Measurements from ENCODE around the gene TRIL. TPM values are rescaled to one million over a fixed set of nuclear protein-coding genes. Genes with fewer than 3 reads are reported as not detected.

TRIL gene
- total RNA-seq, 1 experiment from 2014 or later = 0.47 TPM

DNA sequence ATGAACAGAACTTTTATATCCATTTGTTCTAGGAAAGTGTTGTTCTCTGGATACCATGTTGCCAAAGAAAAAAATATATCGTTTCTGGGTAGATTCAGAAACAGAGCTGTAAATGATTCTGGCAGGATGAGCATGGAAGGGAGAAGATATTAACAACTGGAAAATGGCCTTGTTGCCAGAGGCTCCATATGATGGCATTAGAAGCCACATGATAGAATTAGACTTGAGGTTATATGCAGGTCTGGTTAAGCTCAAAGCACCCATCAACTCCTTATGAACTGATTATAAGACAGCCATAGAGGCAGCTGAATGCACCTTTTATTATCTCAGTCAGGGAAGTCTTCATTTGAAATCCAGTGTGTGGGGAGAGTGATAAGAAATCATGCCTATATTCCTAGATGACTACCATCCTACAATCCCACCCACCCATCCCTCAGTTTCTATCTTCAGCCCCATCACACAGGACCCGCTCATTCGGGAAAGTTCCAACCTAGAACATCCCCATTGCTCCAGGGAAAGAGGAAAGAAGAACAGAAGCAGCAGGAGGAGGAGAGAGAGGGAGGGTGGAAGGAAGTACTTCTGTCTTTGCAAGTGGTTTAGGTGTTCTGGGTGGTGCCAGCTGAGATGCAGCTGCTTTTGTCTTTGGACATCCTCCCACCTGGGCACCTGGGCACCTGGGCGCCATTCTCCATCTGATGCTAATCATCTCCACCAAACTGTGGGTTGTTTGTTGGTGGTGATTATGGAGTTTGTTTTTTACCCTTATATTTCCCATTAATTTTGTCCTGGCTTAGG lies 25.5 kb upstream of the TRIL start:
- peaks cover 48% of the 10 kb centered on the region for H3K4me1 Mint-ChIP-seq (ENCODE audit: low read depth, unreplicated experiment)
- DNase-seq = no peak
- H3K27ac Mint-ChIP-seq (ENCODE audit: unreplicated experiment) = peak overlapping the region; percentile 18
- no TSS peak for BruUV-seq (replicated peaks)
- no peak overlapping the region for H3K4me3 Mint-ChIP-seq (ENCODE audit: low read depth, unreplicated experiment)
- intact Hi-C loops (cut with micrococcal nuclease; ENCODE audit: unreplicated experiment) = no loop called here
- CTCF ChIA-PET = interaction anchor here (0.8 to 1.5 kb wide), 2 partner anchors 19 to 27 kb away, joined by 4 to 6 read pairs; no protein-coding TSS in a partner anchor
- H3K9me3 Mint-ChIP-seq (ENCODE audit: low read depth, unreplicated experiment) = no peaks in the 10 kb centered on the region
- H3K27me3 Mint-ChIP-seq (ENCODE audit: unreplicated experiment) = no peaks in the 10 kb centered on the region
- TF ChIP-seq, protein P1, sequence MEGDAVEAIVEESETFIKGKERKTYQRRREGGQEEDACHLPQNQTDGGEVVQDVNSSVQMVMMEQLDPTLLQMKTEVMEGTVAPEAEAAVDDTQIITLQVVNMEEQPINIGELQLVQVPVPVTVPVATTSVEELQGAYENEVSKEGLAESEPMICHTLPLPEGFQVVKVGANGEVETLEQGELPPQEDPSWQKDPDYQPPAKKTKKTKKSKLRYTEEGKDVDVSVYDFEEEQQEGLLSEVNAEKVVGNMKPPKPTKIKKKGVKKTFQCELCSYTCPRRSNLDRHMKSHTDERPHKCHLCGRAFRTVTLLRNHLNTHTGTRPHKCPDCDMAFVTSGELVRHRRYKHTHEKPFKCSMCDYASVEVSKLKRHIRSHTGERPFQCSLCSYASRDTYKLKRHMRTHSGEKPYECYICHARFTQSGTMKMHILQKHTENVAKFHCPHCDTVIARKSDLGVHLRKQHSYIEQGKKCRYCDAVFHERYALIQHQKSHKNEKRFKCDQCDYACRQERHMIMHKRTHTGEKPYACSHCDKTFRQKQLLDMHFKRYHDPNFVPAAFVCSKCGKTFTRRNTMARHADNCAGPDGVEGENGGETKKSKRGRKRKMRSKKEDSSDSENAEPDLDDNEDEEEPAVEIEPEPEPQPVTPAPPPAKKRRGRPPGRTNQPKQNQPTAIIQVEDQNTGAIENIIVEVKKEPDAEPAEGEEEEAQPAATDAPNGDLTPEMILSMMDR (IDR thresholded peaks at IDR 0.05; ENCODE audit: unreplicated experiment) = no peak
- H3K36me3 Mint-ChIP-seq (ENCODE audit: insufficient read depth, unreplicated experiment) = peaks cover 5% of the 10 kb centered on the region

DNA sequence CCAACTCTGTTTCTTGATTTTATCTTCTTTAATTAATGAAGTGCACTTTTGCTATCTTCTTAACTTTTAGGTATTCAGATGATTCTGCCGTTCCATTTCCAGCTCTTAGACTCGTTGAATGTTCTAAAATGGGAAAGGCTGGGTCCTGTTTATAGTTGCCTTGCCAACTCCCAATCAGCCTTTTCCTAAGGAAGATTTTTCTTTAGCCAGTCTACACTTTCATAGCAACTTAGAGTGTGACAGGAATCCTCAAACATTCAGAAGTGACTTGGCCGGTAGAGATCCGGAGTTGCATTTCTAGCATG lies 23.0 kb upstream of the TRIL start:
- no peaks in the 10 kb centered on the region for H3K27me3 Mint-ChIP-seq (ENCODE audit: unreplicated experiment)
- no peak overlapping the region for H3K27ac Mint-ChIP-seq (ENCODE audit: unreplicated experiment)
- peaks cover 5% of the 10 kb centered on the region for H3K36me3 Mint-ChIP-seq (ENCODE audit: insufficient read depth, unreplicated experiment)
- H3K4me1 Mint-ChIP-seq (ENCODE audit: low read depth, unreplicated experiment) = peaks cover 37% of the 10 kb centered on the region
- no peak overlapping the region for H3K4me3 Mint-ChIP-seq (ENCODE audit: low read depth, unreplicated experiment)
- DNase-seq = no peak
- BruUV-seq (replicated peaks) = no TSS peak
- intact Hi-C loops (cut with micrococcal nuclease; ENCODE audit: unreplicated experiment) = no loop called here
- CTCF ChIA-PET = interaction anchor here (0.7 to 1.2 kb wide), 4 partner anchors 25 to 116 kb away, joined by 3 to 4 read pairs (median 4); no protein-coding TSS in a partner anchor
- TF ChIP-seq, protein P1 (IDR thresholded peaks at IDR 0.05; ENCODE audit: unreplicated experiment) = no peak
- no peaks in the 10 kb centered on the region for H3K9me3 Mint-ChIP-seq (ENCODE audit: low read depth, unreplicated experiment)

DNA sequence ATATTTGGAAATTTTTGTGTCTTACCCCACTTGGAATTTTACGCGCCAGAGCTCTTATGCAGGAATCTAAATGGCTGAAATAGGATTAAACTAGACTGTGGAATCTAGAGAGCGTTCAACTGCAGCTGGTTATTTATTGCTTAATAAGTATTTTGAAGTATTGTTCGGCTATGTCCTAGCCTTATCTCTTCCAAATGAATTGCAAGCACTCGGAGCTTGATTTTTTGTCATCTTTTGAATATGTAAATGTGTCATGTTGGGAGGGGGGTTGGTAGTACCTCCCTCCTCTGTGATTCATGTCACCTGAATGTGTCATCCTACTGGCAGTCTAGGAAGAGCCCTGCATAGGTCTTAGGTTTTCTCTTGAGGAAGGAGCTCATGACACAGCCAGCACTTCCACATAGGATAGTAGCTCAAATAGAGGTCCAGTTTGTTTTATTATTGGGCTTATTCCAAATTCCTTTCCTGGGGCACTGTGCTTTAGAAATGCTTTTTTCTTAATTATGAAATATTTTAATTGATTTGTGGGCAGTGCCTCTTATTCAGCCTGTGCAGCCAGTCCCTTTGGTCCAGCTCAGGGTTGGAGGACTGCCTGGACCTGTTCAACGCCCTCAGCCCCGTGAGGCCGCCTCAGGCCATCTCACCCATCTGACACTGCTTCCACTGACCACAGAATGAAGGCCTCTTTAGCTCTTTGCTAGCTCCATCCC lies 22.5 kb upstream of the TRIL start:
- TF ChIP-seq, protein P1 (IDR thresholded peaks at IDR 0.05; ENCODE audit: unreplicated experiment) = no peak
- H3K36me3 Mint-ChIP-seq (ENCODE audit: insufficient read depth, unreplicated experiment) = peaks cover 5% of the 10 kb centered on the region
- intact Hi-C loops (cut with micrococcal nuclease; ENCODE audit: unreplicated experiment) = no loop called here
- DNase-seq = no peak
- no peaks in the 10 kb centered on the region for H3K27me3 Mint-ChIP-seq (ENCODE audit: unreplicated experiment)
- CTCF ChIA-PET = interaction anchor here (0.7 to 1.2 kb wide), 4 partner anchors 24 to 116 kb away, joined by 3 to 4 read pairs (median 4); no protein-coding TSS in a partner anchor
- H3K27ac Mint-ChIP-seq (ENCODE audit: unreplicated experiment) = no peak overlapping the region
- no peak overlapping the region for H3K4me3 Mint-ChIP-seq (ENCODE audit: low read depth, unreplicated experiment)
- H3K9me3 Mint-ChIP-seq (ENCODE audit: low read depth, unreplicated experiment) = no peaks in the 10 kb centered on the region
- BruUV-seq (replicated peaks) = no TSS peak
- peaks cover 32% of the 10 kb centered on the region for H3K4me1 Mint-ChIP-seq (ENCODE audit: low read depth, unreplicated experiment)

DNA sequence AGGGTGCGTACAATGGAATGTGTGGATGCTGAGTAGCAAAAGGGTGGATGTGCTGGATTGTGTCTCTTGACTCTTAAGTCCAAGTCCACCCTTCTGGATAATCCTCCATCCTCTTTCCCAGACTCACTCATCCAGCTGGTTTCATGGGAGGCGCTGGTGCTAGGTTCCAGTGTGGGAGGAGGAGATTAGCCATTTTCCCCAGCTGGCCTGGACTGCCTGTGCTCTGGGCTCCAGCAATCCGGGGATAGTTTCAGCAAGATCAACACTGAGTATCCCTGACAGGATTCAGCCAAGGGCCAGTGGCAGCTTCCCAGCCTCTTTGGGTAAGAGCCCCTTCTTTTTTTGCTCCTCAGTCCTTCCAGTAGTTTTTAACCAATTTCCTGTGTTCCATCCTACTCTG lies 21.6 kb upstream of the TRIL start:
- H3K4me3 Mint-ChIP-seq (ENCODE audit: low read depth, unreplicated experiment) = no peak overlapping the region
- no peak for DNase-seq
- peaks cover 3% of the 10 kb centered on the region for H3K9me3 Mint-ChIP-seq (ENCODE audit: low read depth, unreplicated experiment)
- H3K27ac Mint-ChIP-seq (ENCODE audit: unreplicated experiment) = no peak overlapping the region
- no peaks in the 10 kb centered on the region for H3K27me3 Mint-ChIP-seq (ENCODE audit: unreplicated experiment)
- CTCF ChIA-PET = interaction anchor here (1.2 kb wide), 1 partner anchor 23 kb away, joined by 4 read pairs; no protein-coding TSS in a partner anchor
- intact Hi-C loops (cut with micrococcal nuclease; ENCODE audit: unreplicated experiment) = no loop called here
- peaks cover 5% of the 10 kb centered on the region for H3K36me3 Mint-ChIP-seq (ENCODE audit: insufficient read depth, unreplicated experiment)
- H3K4me1 Mint-ChIP-seq (ENCODE audit: low read depth, unreplicated experiment) = peaks cover 23% of the 10 kb centered on the region
- BruUV-seq (replicated peaks) = no TSS peak
- TF ChIP-seq, protein P1 (IDR thresholded peaks at IDR 0.05; ENCODE audit: unreplicated experiment) = no peak
